ENCODE measurements around the gene KHDC3L. TPM values are rescaled to one million over a fixed set of nuclear protein-coding genes. Genes with fewer than 3 reads are reported as not detected.

KHDC3L gene
- total and polyA plus RNA-seq, 2 donors: 0.14 to 0.68 TPM

GRCh38 chr6:73342174-73342573, 20.3 kb upstream of the KHDC3L start:
- Histone ChIP-seq H3K9me3 (ENCODE audit: control insufficient read depth in 2 of 2, insufficient read depth in 1 of 2, low read length in 1 of 2) (no peaks in the 10 kb centered on the region), H3K36me3 (ENCODE audit: control insufficient read depth in 2 of 2, insufficient read depth in 2 of 2, low read length in 1 of 2) (no peaks in the 10 kb centered on the region), H3K27ac (ENCODE audit: low read depth in 1 of 2, low read length in 1 of 2) (no peak overlapping the region), H3K4me3 (ENCODE audit: low read length in 2 of 2) (no peak overlapping the region), H3K27me3 (ENCODE audit: control insufficient read depth in 2 of 2, insufficient read depth in 1 of 2, low read length in 1 of 2) (peaks cover 0 to 5% of the 10 kb centered on the region in 2 donors), H3K4me1 (ENCODE audit: control insufficient read depth in 2 of 2, insufficient read depth in 2 of 2, low read length in 2 of 2) (no peaks in the 10 kb centered on the region)
- WGBS: 94% methylated on average over 5 of the region's 5 CpGs
- no peak for DNase-seq (ENCODE audit: low read depth in 6 of 9, low spot score in 9 of 9)

GRCh38 chr6:73343164-73343563, 19.3 kb upstream of the KHDC3L start:
- H3K4me3 ChIP-seq (ENCODE audit: low read length in 2 of 2): no peak overlapping the region
- H3K36me3 ChIP-seq (ENCODE audit: control insufficient read depth in 2 of 2, insufficient read depth in 2 of 2, low read length in 1 of 2): no peaks in the 10 kb centered on the region
- DNase-seq (ENCODE audit: low read depth in 6 of 9, low spot score in 9 of 9): no peak
- H3K27ac ChIP-seq (ENCODE audit: low read depth in 1 of 2, low read length in 1 of 2): no peak overlapping the region
- no peaks in the 10 kb centered on the region for H3K9me3 ChIP-seq (ENCODE audit: control insufficient read depth in 2 of 2, insufficient read depth in 1 of 2, low read length in 1 of 2)
- peaks cover 2 to 13% of the 10 kb centered on the region in 2 donors for H3K27me3 ChIP-seq (ENCODE audit: control insufficient read depth in 2 of 2, insufficient read depth in 1 of 2, low read length in 1 of 2)
- no peaks in the 10 kb centered on the region for H3K4me1 ChIP-seq (ENCODE audit: control insufficient read depth in 2 of 2, insufficient read depth in 2 of 2, low read length in 2 of 2)

- DNase-seq (ENCODE audit: low read depth in 6 of 9, low spot score in 9 of 9): no peak
- Histone ChIP-seq H3K27ac (ENCODE audit: low read depth in 1 of 2, low read length in 1 of 2) (no peak overlapping the region), H3K9me3 (ENCODE audit: control insufficient read depth in 2 of 2, insufficient read depth in 1 of 2, low read length in 1 of 2) (no peaks in the 10 kb centered on the region), H3K27me3 (ENCODE audit: control insufficient read depth in 2 of 2, insufficient read depth in 1 of 2, low read length in 1 of 2) (peaks cover 21 to 45% of the 10 kb centered on the region in 2 donors), H3K4me1 (ENCODE audit: control insufficient read depth in 2 of 2, insufficient read depth in 2 of 2, low read length in 2 of 2) (no peaks in the 10 kb centered on the region), H3K36me3 (ENCODE audit: control insufficient read depth in 2 of 2, insufficient read depth in 2 of 2, low read length in 1 of 2) (no peaks in the 10 kb centered on the region), H3K4me3 (ENCODE audit: low read length in 2 of 2) (no peak overlapping the region)
- WGBS: 41% methylated on average over 33 of the region's 33 CpGs
Observed at GRCh38 chr6:73348550-73349204, 13.8 kb upstream of the KHDC3L start.

- H3K36me3 ChIP-seq (ENCODE audit: control insufficient read depth in 2 of 2, insufficient read depth in 2 of 2, low read length in 1 of 2): no peaks in the 10 kb centered on the region
- no peak overlapping the region for H3K27ac ChIP-seq (ENCODE audit: low read depth in 1 of 2, low read length in 1 of 2)
- H3K4me3 ChIP-seq (ENCODE audit: low read length in 2 of 2): no peak overlapping the region
- H3K4me1 ChIP-seq (ENCODE audit: control insufficient read depth in 2 of 2, insufficient read depth in 2 of 2, low read length in 2 of 2): no peaks in the 10 kb centered on the region
- no peaks in the 10 kb centered on the region for H3K9me3 ChIP-seq (ENCODE audit: control insufficient read depth in 2 of 2, insufficient read depth in 1 of 2, low read length in 1 of 2)
- DNase-seq (ENCODE audit: low read depth in 6 of 9, low spot score in 9 of 9): no peak
- peaks cover 21 to 45% of the 10 kb centered on the region in 2 donors for H3K27me3 ChIP-seq (ENCODE audit: control insufficient read depth in 2 of 2, insufficient read depth in 1 of 2, low read length in 1 of 2)
- WGBS: 22% methylated on average over 6 of the region's 6 CpGs
Observed at GRCh38 chr6:73349311-73349710, 13.1 kb upstream of the KHDC3L start.

GRCh38 chr6:73353636-73354593, 8.5 kb upstream of the KHDC3L start, which contains the start of gene DPPA5:
Gene DPPA5 (minus strand): TSS chr6:73354276. CDS start chr6:73354225, 51 bp downstream.
- Histone ChIP-seq H3K27me3 (ENCODE audit: control insufficient read depth in 2 of 2, insufficient read depth in 1 of 2, low read length in 1 of 2) (peaks cover 12 to 24% of the 10 kb centered on the region in 2 donors), H3K27ac (ENCODE audit: low read depth in 1 of 2, low read length in 1 of 2) (no peak within 1 kb of the TSS), H3K36me3 (ENCODE audit: control insufficient read depth in 2 of 2, insufficient read depth in 2 of 2, low read length in 1 of 2) (no peaks in the 10 kb centered on the region), H3K4me3 (ENCODE audit: low read length in 2 of 2) (no peak within 1 kb of the TSS), H3K9me3 (ENCODE audit: control insufficient read depth in 2 of 2, insufficient read depth in 1 of 2, low read length in 1 of 2) (no peaks in the 10 kb centered on the region), H3K4me1 (ENCODE audit: control insufficient read depth in 2 of 2, insufficient read depth in 2 of 2, low read length in 2 of 2) (no peaks in the 10 kb centered on the region)
- WGBS: 92% methylated on average over 59 of the region's 59 CpGs
- no peak for DNase-seq (ENCODE audit: low read depth in 6 of 9, low spot score in 9 of 9)

- Histone ChIP-seq H3K27me3 (ENCODE audit: control insufficient read depth in 2 of 2, insufficient read depth in 1 of 2, low read length in 1 of 2) (no peaks in the 10 kb centered on the region), H3K9me3 (ENCODE audit: control insufficient read depth in 2 of 2, insufficient read depth in 1 of 2, low read length in 1 of 2) (peaks cover 0 to 8% of the 10 kb centered on the region in 2 donors), H3K4me1 (ENCODE audit: control insufficient read depth in 2 of 2, insufficient read depth in 2 of 2, low read length in 2 of 2) (no peaks in the 10 kb centered on the region), H3K36me3 (ENCODE audit: control insufficient read depth in 2 of 2, insufficient read depth in 2 of 2, low read length in 1 of 2) (no peaks in the 10 kb centered on the region), H3K4me3 (ENCODE audit: low read length in 2 of 2) (no peak overlapping the region), H3K27ac (ENCODE audit: low read depth in 1 of 2, low read length in 1 of 2) (no peak overlapping the region)
- no peak for DNase-seq (ENCODE audit: low read depth in 6 of 9, low spot score in 9 of 9)
- 96% methylated on average over 31 of the region's 31 CpGs for WGBS
Observed at GRCh38 chr6:73362869-73363536, 545 bp downstream of the KHDC3L start.

GRCh38 chr6:73363537-73363875, 1.0 kb downstream of the KHDC3L start:
- WGBS: 98% methylated on average over 23 of the region's 23 CpGs
- no peak overlapping the region for H3K27ac ChIP-seq (ENCODE audit: low read depth in 1 of 2, low read length in 1 of 2)
- H3K4me1 ChIP-seq (ENCODE audit: control insufficient read depth in 2 of 2, insufficient read depth in 2 of 2, low read length in 2 of 2): no peaks in the 10 kb centered on the region
- H3K9me3 ChIP-seq (ENCODE audit: control insufficient read depth in 2 of 2, insufficient read depth in 1 of 2, low read length in 1 of 2): peaks cover 0 to 8% of the 10 kb centered on the region in 2 donors
- H3K36me3 ChIP-seq (ENCODE audit: control insufficient read depth in 2 of 2, insufficient read depth in 2 of 2, low read length in 1 of 2): no peaks in the 10 kb centered on the region
- H3K27me3 ChIP-seq (ENCODE audit: control insufficient read depth in 2 of 2, insufficient read depth in 1 of 2, low read length in 1 of 2): no peaks in the 10 kb centered on the region
- DNase-seq (ENCODE audit: low read depth in 6 of 9, low spot score in 9 of 9): no peak
- no peak overlapping the region for H3K4me3 ChIP-seq (ENCODE audit: low read length in 2 of 2)

GRCh38 chr6:73364121-73364520, 1.7 kb downstream of the KHDC3L start:
- no peaks in the 10 kb centered on the region for H3K4me1 ChIP-seq (ENCODE audit: control insufficient read depth in 2 of 2, insufficient read depth in 2 of 2, low read length in 2 of 2)
- DNase-seq (ENCODE audit: low read depth in 6 of 9, low spot score in 9 of 9): no peak
- no peak overlapping the region for H3K4me3 ChIP-seq (ENCODE audit: low read length in 2 of 2)
- H3K36me3 ChIP-seq (ENCODE audit: control insufficient read depth in 2 of 2, insufficient read depth in 2 of 2, low read length in 1 of 2): no peaks in the 10 kb centered on the region
- no peaks in the 10 kb centered on the region for H3K27me3 ChIP-seq (ENCODE audit: control insufficient read depth in 2 of 2, insufficient read depth in 1 of 2, low read length in 1 of 2)
- peaks cover 0 to 8% of the 10 kb centered on the region in 2 donors for H3K9me3 ChIP-seq (ENCODE audit: control insufficient read depth in 2 of 2, insufficient read depth in 1 of 2, low read length in 1 of 2)
- 95% methylated on average over 14 of the region's 14 CpGs for WGBS
- H3K27ac ChIP-seq (ENCODE audit: low read depth in 1 of 2, low read length in 1 of 2): no peak overlapping the region

GRCh38 chr6:73364549-73364948, 2.1 kb downstream of the KHDC3L start:
- no peak overlapping the region for H3K27ac ChIP-seq (ENCODE audit: low read depth in 1 of 2, low read length in 1 of 2)
- H3K36me3 ChIP-seq (ENCODE audit: control insufficient read depth in 2 of 2, insufficient read depth in 2 of 2, low read length in 1 of 2): no peaks in the 10 kb centered on the region
- no peaks in the 10 kb centered on the region for H3K27me3 ChIP-seq (ENCODE audit: control insufficient read depth in 2 of 2, insufficient read depth in 1 of 2, low read length in 1 of 2)
- no peak for DNase-seq (ENCODE audit: low read depth in 6 of 9, low spot score in 9 of 9)
- no peaks in the 10 kb centered on the region for H3K4me1 ChIP-seq (ENCODE audit: control insufficient read depth in 2 of 2, insufficient read depth in 2 of 2, low read length in 2 of 2)
- H3K4me3 ChIP-seq (ENCODE audit: low read length in 2 of 2): no peak overlapping the region
- peaks cover 0 to 8% of the 10 kb centered on the region in 2 donors for H3K9me3 ChIP-seq (ENCODE audit: control insufficient read depth in 2 of 2, insufficient read depth in 1 of 2, low read length in 1 of 2)
- WGBS: 98% methylated on average over 9 of the region's 9 CpGs

All from thymus (tissue), 11 donors.